NCI-H345 (cell line): ENCODE data around the gene CHST15.
"Not testable (repeated sequence)": the region's sequence is repeated elsewhere in the genome, so short reads cannot be mapped to it uniquely, and the experiment has no call there.

ENCODE experiments used
- DNase-seq: peaks from one replicate; lab custom pipeline; 2025; lab: John Stamatoyannopoulos, UW

CHST15 gene

GRCh38 chr10:124124123-124124768 is 30.8 kb upstream of the CHST15 start:
- no peak for DNase-seq

- DNase-seq = no peak
These were observed 29.8 kb upstream of the CHST15 start for GRCh38 chr10:124123156-124123555.

DNA sequence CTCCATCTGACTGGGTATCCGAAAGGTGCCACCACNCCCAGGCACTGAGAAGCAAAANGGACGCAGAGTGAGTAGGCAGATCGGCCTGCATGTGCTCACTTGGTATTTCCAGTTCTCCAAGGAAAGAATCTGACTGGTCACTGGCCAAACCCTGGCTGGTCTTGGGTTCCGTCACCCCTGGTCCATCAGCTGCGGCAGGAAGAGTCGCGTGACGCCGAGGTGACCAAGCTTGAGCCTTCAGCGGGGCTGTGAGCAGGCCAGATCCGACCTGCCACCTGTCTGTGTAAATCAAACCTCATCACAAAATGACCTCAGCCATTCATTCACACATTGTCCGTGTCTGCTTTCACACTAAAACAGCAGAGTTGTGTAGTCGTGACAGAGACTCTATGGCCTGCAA is 28.8 kb upstream of the CHST15 start:
- no peak for DNase-seq

- DNase-seq = no peak
These were observed 27.1 kb upstream of the CHST15 start for GRCh38 chr10:124120410-124121061.

- no peak for DNase-seq
These were observed 26.5 kb upstream of the CHST15 start for GRCh38 chr10:124119946-124120345.

- no peak for DNase-seq
These were observed 25.8 kb upstream of the CHST15 start for GRCh38 chr10:124119216-124119615.

- DNase-seq = no peak
These were observed 24.4 kb upstream of the CHST15 start for GRCh38 chr10:124117833-124118232.

DNA sequence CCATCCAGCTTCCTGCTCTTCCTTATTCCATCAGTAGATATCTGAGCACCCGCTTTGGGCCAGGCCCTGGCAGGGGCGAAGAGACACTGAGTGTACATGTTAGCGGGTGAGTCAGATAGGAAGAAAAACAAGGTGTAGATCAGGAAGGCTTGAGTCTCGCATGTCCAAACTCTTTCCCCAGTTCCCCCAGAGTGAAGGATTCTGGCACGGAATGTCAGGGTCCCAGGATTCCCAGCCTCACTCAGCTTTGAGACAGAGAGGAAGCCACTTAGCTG is 24.1 kb upstream of the CHST15 start:
- DNase-seq = no peak

DNA sequence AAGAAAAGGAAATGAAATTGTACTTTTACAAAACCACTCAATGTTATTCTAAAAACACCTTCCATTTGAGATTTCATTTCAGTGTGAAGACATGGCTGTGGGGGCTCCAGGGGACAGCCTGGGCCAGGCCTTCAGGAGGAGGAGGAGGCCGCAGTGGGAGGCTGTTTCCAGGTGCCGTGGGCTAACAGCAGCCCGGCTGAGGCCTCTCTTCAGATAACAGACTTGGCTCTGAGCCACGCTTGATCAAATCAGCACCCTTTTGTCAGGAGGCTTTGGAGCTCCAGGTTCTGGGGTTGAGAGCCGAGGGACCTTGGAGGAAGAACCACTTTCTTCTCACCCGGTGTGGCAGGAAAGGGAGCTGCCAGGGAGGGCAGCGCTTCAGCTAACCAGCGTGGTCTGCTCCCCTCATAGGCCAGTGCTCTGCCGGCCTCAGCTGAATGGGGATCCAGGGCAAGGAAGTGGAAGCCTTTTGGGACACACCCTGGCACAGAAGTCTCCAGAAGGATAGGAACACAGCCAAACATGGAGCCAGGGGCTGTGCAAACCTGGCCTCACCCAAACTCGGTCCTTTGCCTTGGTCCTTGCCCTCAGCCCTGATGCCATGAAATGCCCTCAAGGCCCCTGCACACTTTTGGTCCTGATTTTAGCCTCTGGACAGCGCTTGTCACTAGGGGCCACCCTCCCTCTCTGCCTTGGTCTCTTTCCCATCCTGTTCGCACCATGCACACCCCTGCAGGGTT is 23.5 kb upstream of the CHST15 start:
- peak; percentile 24 for DNase-seq

DNA sequence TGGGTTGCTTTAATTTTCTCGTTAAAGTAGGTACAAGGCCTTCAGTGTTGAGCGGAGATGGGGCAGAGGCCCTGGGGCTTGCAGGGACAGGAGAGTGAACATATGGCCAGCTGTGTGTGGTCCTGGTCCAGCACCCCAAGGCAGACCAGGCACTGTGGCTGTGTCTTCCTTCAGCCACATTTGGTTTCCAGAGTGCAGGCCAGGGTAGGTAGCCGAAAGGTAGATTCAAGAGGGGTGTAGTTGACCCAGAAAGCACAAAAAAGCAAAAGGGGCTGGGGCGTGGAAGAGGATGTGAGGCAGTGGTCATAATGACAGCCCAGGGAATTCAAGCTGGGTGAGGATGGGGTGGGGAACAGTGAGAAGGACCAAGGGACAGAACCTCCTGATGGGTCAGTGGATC is 21.3 kb upstream of the CHST15 start:
- no peak for DNase-seq

GRCh38 chr10:124112891-124113580 is 19.6 kb upstream of the CHST15 start:
- DNase-seq = no peak

- no peak for DNase-seq
These were observed 17.5 kb upstream of the CHST15 start for GRCh38 chr10:124110882-124111281.

DNA sequence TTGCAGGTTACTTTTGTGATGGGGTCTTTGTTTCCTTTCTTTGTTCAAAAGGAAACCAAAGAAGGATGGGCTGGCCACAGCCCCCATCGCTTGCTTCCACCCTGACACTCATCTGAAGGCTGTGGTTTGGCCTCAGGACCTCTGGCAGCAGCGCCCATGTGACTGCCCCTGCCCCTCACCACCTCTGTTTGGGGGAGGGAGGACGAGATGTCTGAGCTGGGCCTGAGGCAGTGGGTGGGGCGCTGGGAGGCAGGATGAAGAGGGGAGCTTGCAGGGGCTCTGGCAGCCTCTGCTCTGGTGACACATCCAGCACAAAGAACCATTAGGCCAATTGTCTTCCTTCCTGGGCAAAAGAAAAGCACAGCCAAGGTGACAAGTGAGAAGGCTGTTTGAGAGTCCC is 15.9 kb upstream of the CHST15 start:
- no peak for DNase-seq

- DNase-seq = no peak
These were observed 13.7 kb upstream of the CHST15 start for GRCh38 chr10:124107072-124107471.

DNA sequence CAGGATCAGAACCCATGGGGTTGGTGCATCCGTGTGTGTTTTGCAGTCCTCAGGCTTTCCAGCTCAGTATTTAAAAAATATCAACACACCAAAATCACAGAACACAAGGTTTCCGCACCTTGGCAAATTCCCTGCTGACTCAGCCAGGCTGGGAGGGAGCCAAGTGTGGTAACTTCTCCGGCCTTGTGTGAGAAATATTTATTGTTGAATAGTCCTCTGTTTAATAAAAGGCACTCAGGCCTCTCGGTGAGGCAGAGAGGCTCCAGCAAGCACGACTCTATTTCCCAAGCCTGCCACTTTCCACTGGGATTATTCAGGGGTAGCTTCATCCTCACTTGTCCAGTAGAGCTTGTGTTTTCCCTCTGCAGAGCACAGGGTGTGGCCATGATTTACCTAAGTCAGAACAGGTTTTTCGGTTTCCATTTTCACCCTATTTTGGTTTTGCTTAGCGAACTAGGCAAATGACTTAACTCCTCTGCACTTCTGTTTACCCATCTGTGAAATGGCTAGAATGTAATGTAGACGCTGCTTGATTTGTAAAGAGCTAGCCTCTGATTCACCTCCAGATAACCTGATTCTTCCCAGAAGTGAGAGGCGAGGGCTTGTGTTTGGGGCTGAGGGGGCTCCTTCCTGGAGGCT is 13.0 kb upstream of the CHST15 start:
- no peak for DNase-seq

DNA sequence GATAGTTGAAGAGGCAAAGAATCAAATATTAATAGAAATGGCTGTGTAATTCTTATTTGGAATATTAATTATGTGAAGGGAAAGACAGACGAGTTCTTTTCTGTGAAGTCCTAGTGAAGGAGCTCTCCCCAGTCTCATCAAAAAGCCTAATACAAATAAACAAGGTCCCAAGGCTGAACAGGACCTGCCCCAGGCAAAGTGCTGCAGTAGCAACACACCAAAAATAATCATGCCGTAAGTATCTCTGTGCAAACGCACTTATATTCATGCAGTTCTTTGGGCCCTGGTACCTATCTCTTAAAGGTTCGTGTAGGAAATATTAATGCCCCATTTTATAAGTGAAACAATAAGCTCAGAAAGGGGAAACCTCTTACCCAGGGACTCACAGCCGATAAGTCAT is 12.2 kb upstream of the CHST15 start:
- DNase-seq = no peak

DNA sequence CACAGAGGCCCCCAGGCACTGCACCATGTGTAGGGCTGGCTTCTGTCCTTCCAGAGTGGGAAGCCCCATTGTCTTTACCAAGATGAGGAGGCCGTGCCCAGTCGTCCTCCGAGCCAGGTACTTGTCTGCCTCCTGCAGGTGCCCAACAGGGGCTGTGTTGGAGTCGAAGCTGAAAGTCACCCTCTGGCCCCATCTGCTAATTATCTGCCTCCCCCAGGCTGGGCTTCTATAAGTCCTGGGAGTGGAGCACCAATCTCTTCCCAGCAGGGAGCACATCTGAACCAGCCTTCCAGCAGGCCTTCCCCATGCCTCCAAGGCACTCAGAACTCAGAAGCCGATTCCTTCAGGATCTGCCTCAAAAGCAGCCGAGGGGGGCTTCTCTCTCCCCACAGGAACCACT is 11.6 kb upstream of the CHST15 start:
- DNase-seq = no peak

DNA sequence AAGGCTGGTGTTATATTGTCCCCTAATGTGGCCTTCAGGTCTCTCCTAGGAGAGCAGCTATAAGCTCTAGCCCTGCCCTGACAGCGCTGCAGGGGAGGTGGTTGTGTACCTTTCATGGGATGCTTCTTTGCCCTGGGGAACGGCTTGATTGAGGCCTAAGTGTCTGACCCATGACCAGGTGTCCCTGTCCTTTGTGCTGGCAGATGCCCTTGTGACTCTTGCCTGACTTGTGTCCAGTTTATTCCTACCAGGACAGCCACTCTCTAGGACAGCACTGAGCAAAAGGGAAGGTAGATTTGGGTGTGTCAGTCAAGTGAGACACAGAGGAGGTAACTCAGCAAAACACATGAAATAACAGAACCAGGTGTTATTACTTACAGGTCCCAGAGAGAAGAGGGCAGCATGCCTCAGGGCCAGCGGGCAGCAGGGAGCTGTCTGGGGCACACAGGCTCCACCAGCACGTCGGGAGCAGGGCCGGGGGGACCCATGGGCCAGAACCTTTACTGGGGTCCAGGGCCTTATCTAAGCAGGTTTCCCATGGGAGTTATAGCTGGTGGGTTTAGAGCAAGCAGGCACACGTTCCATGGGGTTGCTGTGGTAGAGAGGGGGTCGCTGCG is 10.7 kb upstream of the CHST15 start:
- DNase-seq = no peak

- DNase-seq = no peak
These were observed 8.0 kb upstream of the CHST15 start for GRCh38 chr10:124101351-124101750.

DNA sequence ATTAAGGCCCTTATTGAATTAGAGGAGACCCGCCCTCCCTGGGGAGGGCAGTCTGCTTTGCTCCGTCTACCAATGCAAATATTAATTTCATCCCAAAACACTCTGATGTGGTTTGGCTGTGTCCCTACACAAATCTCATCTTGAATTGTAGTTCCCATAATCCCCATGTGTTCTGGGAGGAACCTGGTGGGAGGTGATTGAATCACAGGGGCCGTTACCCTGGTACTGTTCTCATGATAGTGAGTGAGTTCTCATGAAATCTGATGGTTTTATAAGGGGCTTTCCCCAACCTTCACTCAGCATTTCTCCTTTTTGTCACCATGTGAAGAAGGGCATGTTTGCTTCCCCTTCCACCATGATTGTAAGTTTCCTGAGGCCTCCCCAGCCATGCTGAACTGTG is 7.3 kb upstream of the CHST15 start:
- DNase-seq = not testable (repeated sequence)

GRCh38 chr10:124100124-124100523 is 6.7 kb upstream of the CHST15 start:
- DNase-seq = no peak

DNA sequence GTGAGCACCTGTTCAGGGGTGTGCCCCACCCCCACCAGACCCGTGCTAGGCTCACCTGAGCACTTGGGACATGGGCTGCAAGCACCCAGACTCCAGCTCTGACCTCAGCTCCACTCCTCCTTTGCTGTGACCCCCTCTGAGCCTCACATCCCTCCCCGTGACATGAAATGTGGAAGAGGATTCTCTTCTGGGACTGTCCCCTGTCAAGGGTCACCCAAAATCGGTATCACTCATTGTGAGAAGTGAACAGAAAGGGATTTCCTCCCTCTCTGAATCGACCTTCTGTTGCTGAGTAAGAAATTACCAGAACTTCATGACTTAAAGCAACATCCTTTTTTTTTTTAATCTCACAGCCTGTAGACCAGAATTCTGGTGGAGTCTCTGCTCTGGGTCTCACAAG is 6.2 kb upstream of the CHST15 start:
- DNase-seq = no peak
